DOHH2 (cell line): ENCODE results near the gene PCSK9.

Experiments used
- H3F3A ChIP-seq: fragments of 200-600 bp; sonication (generic), shearing (Covaris generic); 2 replicates; pipeline ENCODE4 v1.6.0; 2016; ENCODE audit warnings: antibody characterized with exemption, mild to moderate bottlenecking; ENCODE audit not compliant: control insufficient read depth, insufficient read depth
- H3K27ac ChIP-seq: fragments of 200-600 bp; sonication (generic); 2 replicates; pipeline ENCODE4 v1.5.1; 2014; ENCODE audit warnings: low read depth, mild to moderate bottlenecking, low read length, moderate library complexity
- H3K27me3 ChIP-seq: fragments of 200-600 bp; sonication (generic); 2 replicates; pipeline ENCODE4 v1.6.1; 2014; ENCODE audit warnings: mild to moderate bottlenecking, low read length, mixed read lengths; ENCODE audit not compliant: control insufficient read depth
- H3K36me3 ChIP-seq: fragments of 200-600 bp; sonication (generic); 2 replicates; pipeline ENCODE4 v1.6.1; 2014; ENCODE audit warnings: mild to moderate bottlenecking, low read length, moderate library complexity, mixed read lengths; ENCODE audit not compliant: control insufficient read depth
- H3K4me1 ChIP-seq: fragments of 200-600 bp; sonication (generic); 2 replicates; pipeline ENCODE4 v1.6.1; 2014; ENCODE audit warnings: mild to moderate bottlenecking, low read length, mixed read lengths; ENCODE audit not compliant: control insufficient read depth
- H3K4me2 ChIP-seq: fragments of 200-600 bp; sonication (generic); 2 replicates; pipeline ENCODE4 v1.6.0; 2014; ENCODE audit warnings: mild to moderate bottlenecking, low read length, moderate library complexity
- H3K4me3 ChIP-seq: fragments of 200-600 bp; sonication (generic); 2 replicates; pipeline ENCODE4 v1.5.1; 2014; ENCODE audit warnings: mild to moderate bottlenecking, low read length, mixed read lengths
- H3K79me2 ChIP-seq: fragments of 200-600 bp; sonication (generic); 2 replicates; pipeline ENCODE4 v1.6.1; 2014; ENCODE audit warnings: mild to moderate bottlenecking, low read length, mixed read lengths; ENCODE audit not compliant: control insufficient read depth
- H3K9me2 ChIP-seq: fragments of 200-600 bp; sonication (generic); replicated peaks from 2 replicates; pipeline ENCODE4 v1.6.1; 2014; ENCODE audit warnings: mild to moderate bottlenecking, low read length, mixed read lengths; ENCODE audit not compliant: control insufficient read depth
- H3K9me3 ChIP-seq: fragments of 200-600 bp; sonication (generic); 2 replicates; pipeline ENCODE4 v1.6.1; 2014; ENCODE audit warnings: antibody characterized with exemption, low read length, mixed read lengths; ENCODE audit not compliant: control insufficient read depth, insufficient read depth
- H4K20me1 ChIP-seq: fragments of 200-600 bp; sonication (generic); 2 replicates; pipeline ENCODE4 v1.6.0; 2014; ENCODE audit warnings: low read depth, mild to moderate bottlenecking, antibody characterized with exemption, low read length, moderate library complexity; ENCODE audit not compliant: control insufficient read depth, insufficient read depth
- EZH2phosphoT487 ChIP-seq: fragments of 200-600 bp; sonication (generic); IDR thresholded peaks from 2 replicates; pipeline ENCODE4 v1.6.1; 2017; ENCODE audit warnings: borderline replicate concordance, mild to moderate bottlenecking, antibody characterized with exemption, low read length, moderate library complexity, mixed read lengths
- TF ChIP-seq, protein P1 (sequence below): fragments of 200-600 bp; sonication (generic); IDR thresholded peaks from one replicate; pipeline ENCODE4 v1.5.1; 2014; ENCODE audit warnings: antibody characterized with exemption, mild to moderate bottlenecking, low read depth, low read length; ENCODE audit not compliant: poor library complexity, severe bottlenecking

Gene PCSK9

DNA sequence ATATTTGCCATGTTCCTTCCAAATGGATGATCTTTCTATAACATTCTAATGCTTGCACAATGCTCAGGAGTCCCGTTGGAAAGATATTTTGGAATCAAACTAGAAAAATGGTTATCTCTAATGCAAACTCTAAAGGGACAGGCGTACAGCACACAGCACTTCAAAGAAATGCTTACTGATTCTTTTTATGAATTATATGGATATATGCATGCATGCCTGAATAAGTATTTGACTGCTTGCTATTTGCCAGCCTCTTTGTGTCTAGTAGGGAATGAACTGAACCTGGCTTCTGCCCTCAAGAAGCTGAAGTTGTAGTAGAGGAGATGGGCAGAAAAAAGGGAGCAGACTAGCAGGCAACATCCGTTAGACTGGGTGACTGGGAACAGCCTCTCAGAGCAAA, 48.1 kb downstream of the PCSK9 start:
- Histone ChIP-seq H3K4me2 (no peak overlapping the region), H3K4me3 (no peak overlapping the region), H3K9me3 (no peaks in the 10 kb centered on the region), H3K27ac (no peak overlapping the region), H3F3A (no peaks in the 10 kb centered on the region), H3K36me3 (peaks cover 94% of the 10 kb centered on the region), H3K4me1 (no peaks in the 10 kb centered on the region), H3K9me2 (no peaks in the 10 kb centered on the region), H3K27me3 (no peaks in the 10 kb centered on the region), H4K20me1 (no peaks in the 10 kb centered on the region), H3K79me2 (no peaks in the 10 kb centered on the region)
- TF ChIP-seq EZH2phosphoT487 = no peak
- TF ChIP-seq, protein P1, sequence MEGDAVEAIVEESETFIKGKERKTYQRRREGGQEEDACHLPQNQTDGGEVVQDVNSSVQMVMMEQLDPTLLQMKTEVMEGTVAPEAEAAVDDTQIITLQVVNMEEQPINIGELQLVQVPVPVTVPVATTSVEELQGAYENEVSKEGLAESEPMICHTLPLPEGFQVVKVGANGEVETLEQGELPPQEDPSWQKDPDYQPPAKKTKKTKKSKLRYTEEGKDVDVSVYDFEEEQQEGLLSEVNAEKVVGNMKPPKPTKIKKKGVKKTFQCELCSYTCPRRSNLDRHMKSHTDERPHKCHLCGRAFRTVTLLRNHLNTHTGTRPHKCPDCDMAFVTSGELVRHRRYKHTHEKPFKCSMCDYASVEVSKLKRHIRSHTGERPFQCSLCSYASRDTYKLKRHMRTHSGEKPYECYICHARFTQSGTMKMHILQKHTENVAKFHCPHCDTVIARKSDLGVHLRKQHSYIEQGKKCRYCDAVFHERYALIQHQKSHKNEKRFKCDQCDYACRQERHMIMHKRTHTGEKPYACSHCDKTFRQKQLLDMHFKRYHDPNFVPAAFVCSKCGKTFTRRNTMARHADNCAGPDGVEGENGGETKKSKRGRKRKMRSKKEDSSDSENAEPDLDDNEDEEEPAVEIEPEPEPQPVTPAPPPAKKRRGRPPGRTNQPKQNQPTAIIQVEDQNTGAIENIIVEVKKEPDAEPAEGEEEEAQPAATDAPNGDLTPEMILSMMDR = no peak

DNA sequence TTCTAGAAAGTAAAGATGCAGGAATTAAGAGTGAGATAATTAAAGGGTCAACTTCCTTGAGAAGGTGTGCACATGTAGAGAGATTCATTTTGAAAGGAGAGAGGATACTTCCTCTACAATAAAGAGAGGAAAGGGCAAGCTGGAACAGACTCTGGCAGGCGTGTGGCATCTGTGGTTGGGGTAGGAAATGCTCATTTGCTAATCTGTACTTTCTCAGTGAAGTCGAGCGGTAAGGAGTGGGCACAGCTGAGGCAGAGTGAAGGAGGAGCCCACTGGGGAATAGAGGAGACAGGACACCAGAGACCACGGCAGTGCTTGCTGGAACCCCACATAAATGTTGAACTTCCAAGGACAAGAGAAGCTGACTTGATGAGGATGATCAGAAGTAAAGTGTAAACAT, 49.1 kb downstream of the PCSK9 start:
- H3K9me3 ChIP-seq = no peaks in the 10 kb centered on the region
- no peaks in the 10 kb centered on the region for H3K4me1 ChIP-seq
- no peaks in the 10 kb centered on the region for H3K27me3 ChIP-seq
- no peaks in the 10 kb centered on the region for H3K9me2 ChIP-seq
- H3K36me3 ChIP-seq = peaks cover 92% of the 10 kb centered on the region
- no peaks in the 10 kb centered on the region for H4K20me1 ChIP-seq
- H3K27ac ChIP-seq = no peak overlapping the region
- TF ChIP-seq, protein P1 = no peak
- TF ChIP-seq EZH2phosphoT487 = no peak
- no peak overlapping the region for H3K4me3 ChIP-seq
- H3F3A ChIP-seq = 0 out of 2 replicates have a peak, but pooled peaks cover 2% of the 10 kb centered on the region
- no peaks in the 10 kb centered on the region for H3K79me2 ChIP-seq
- no peak overlapping the region for H3K4me2 ChIP-seq

DNA sequence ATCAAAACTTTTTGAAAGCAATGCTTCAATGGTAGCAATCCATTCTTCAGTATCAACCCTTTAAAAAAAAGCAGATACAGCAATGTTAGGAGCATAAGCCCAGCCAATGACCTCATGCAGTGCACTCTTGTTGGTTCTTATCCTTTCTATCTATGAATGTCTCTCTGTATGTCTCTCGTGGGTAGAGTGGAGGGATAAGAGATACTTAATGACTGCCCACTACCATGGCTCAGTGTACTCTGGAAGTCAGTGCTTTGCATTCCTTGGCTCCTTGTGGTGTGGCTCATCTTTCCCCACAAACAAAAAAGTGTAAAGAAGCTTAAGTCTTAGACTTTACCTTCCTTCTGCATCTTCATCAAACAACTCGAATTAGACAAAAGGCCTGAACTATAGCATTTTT, 50.3 kb downstream of the PCSK9 start:
- H3K4me2 ChIP-seq = no peak overlapping the region
- no peaks in the 10 kb centered on the region for H3K9me3 ChIP-seq
- TF ChIP-seq, protein P1 = no peak
- no peak for TF ChIP-seq EZH2phosphoT487
- 0 out of 2 replicates have a peak, but pooled peaks cover 2% of the 10 kb centered on the region for H3F3A ChIP-seq
- no peaks in the 10 kb centered on the region for H3K9me2 ChIP-seq
- no peaks in the 10 kb centered on the region for H3K27me3 ChIP-seq
- no peak overlapping the region for H3K4me3 ChIP-seq
- H4K20me1 ChIP-seq = no peaks in the 10 kb centered on the region
- H3K79me2 ChIP-seq = no peaks in the 10 kb centered on the region
- H3K27ac ChIP-seq = no peak overlapping the region
- peaks cover 92% of the 10 kb centered on the region for H3K36me3 ChIP-seq
- no peaks in the 10 kb centered on the region for H3K4me1 ChIP-seq

DNA sequence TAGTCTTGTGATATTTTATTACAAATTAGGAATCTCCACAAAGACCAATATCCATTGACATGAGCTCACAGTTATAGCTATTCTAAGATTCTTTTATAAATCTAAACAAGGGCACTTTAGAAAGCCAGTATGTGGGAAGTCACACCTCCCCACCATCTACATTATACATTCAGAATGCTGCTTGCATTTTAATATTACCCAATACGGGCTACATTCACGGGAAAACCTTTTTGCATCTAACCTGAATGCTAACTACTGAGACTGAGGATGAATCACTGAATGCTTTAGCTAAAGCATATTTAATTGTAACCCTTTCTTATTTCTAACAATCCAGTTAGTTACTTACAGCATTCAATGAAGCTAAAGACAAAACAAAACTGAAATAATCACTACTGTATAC, 53.1 kb downstream of the PCSK9 start:
- no peaks in the 10 kb centered on the region for H4K20me1 ChIP-seq
- H3K36me3 ChIP-seq = peaks cover 93% of the 10 kb centered on the region
- no peaks in the 10 kb centered on the region for H3K27me3 ChIP-seq
- no peaks in the 10 kb centered on the region for H3K79me2 ChIP-seq
- no peak overlapping the region for H3K4me2 ChIP-seq
- no peaks in the 10 kb centered on the region for H3K4me1 ChIP-seq
- 0 out of 2 replicates have a peak, but pooled peaks cover 2% of the 10 kb centered on the region for H3F3A ChIP-seq
- no peak overlapping the region for H3K27ac ChIP-seq
- TF ChIP-seq EZH2phosphoT487 = no peak
- TF ChIP-seq, protein P1 = no peak
- H3K9me3 ChIP-seq = no peaks in the 10 kb centered on the region
- H3K4me3 ChIP-seq = no peak overlapping the region
- H3K9me2 ChIP-seq = no peaks in the 10 kb centered on the region
